AG08396 (cell line): ENCODE results near the gene ATRN.
"Not testable (repeated sequence)": the region's sequence is repeated elsewhere in the genome, so short reads cannot be mapped to it uniquely, and the experiment has no call there.

ENCODE experiments used
- DNase-seq: peaks from one replicate; pipeline ENCODE4 v3.0.0; 2012; ENCODE audit warnings: low spot score, mixed read lengths

Gene ATRN

GRCh38 chr20:3563548-3564177 is 92.8 kb downstream of the ATRN start:
- peak; percentile 33 for DNase-seq

- DNase-seq: no peak
Observed at GRCh38 chr20:3565851-3566250, 95.0 kb downstream of the ATRN start.

GRCh38 chr20:3572151-3572550 is 101.3 kb downstream of the ATRN start:
- DNase-seq: no peak

- no peak for DNase-seq
Observed at GRCh38 chr20:3576363-3576762, 105.5 kb downstream of the ATRN start.

- no peak for DNase-seq
Observed at GRCh38 chr20:3577366-3577765, 106.5 kb downstream of the ATRN start.

- DNase-seq: no peak
Observed at GRCh38 chr20:3580412-3580811, 109.6 kb downstream of the ATRN start.

GRCh38 chr20:3583765-3584164 is 112.9 kb downstream of the ATRN start:
- DNase-seq: no peak

- DNase-seq: no peak
Observed at GRCh38 chr20:3586093-3586492, 115.3 kb downstream of the ATRN start.

GRCh38 chr20:3590164-3590563 is 119.3 kb downstream of the ATRN start:
- no peak for DNase-seq

GRCh38 chr20:3592931-3593330 is 122.1 kb downstream of the ATRN start:
- DNase-seq: no peak

- no peak for DNase-seq
Observed at GRCh38 chr20:3595541-3595940, 124.7 kb downstream of the ATRN start.

- DNase-seq: no peak
Observed at GRCh38 chr20:3603108-3603507, 132.3 kb downstream of the ATRN start.

- DNase-seq: not testable (repeated sequence)
Observed at GRCh38 chr20:3605386-3605886, 134.6 kb downstream of the ATRN start.

GRCh38 chr20:3606021-3606420 is 135.2 kb downstream of the ATRN start:
- DNase-seq: no peak

- DNase-seq: no peak
Observed at GRCh38 chr20:3611901-3612300, 141.1 kb downstream of the ATRN start.

GRCh38 chr20:3612795-3613572 is 142.2 kb downstream of the ATRN start:
- DNase-seq: no peak

GRCh38 chr20:3613821-3614440 is 143.1 kb downstream of the ATRN start:
- no peak for DNase-seq

- DNase-seq: no peak
Observed at GRCh38 chr20:3614466-3614865, 143.6 kb downstream of the ATRN start.

- DNase-seq: not testable (repeated sequence)
Observed at GRCh38 chr20:3615171-3615840, 144.5 kb downstream of the ATRN start.

GRCh38 chr20:3616250-3616649 is 145.4 kb downstream of the ATRN start:
- DNase-seq: peak; percentile 50

- no peak for DNase-seq
Observed at GRCh38 chr20:3621111-3621510, 150.3 kb downstream of the ATRN start.

- no peak for DNase-seq
Observed at GRCh38 chr20:3622406-3622805, 151.6 kb downstream of the ATRN start.

- DNase-seq: no peak
Observed at GRCh38 chr20:3627476-3627875, 156.7 kb downstream of the ATRN start.
